Liver (tissue), 9 donors: ENCODE results near the gene C19orf67. TPM values are rescaled to one million over a fixed set of nuclear protein-coding genes. Genes with fewer than 3 reads are reported as not detected.
"Not testable (repeated sequence)": the region's sequence is repeated elsewhere in the genome, so short reads cannot be mapped to it uniquely, and the experiment has no call there.

Experiments used
- DNase-seq: peaks from one replicate; pipeline ENCODE4 v3.0.0-alpha.2; 2017; ENCODE audit warnings: low spot score
- H3K27ac ChIP-seq, 2 donors: one replicate each; pipeline ENCODE4 v1.7.0; 2013; ENCODE audit warnings: inconsistent platforms in 2 of 2, low read length in 2 of 2, control low read depth in 1 of 2, low read depth in 1 of 2, mild to moderate bottlenecking in 1 of 2
- H3K27me3 ChIP-seq, 4 donors: one replicate each; pipeline versions ENCODE4 v1.6.1 to v1.7.0; 2013; ENCODE audit warnings: low read length in 3 of 4, inconsistent platforms in 1 of 4, mild to moderate bottlenecking in 1 of 4, moderate library complexity in 1 of 4; ENCODE audit not compliant: control insufficient read depth in 4 of 4, insufficient read depth in 4 of 4
- H3K36me3 ChIP-seq, 4 donors: one replicate each; pipeline versions ENCODE4 v1.6.1 to v1.7.0; 2013; ENCODE audit warnings: low read length in 3 of 4, mild to moderate bottlenecking in 3 of 4, low read depth in 1 of 4, moderate library complexity in 1 of 4; ENCODE audit not compliant: control insufficient read depth in 4 of 4, insufficient read depth in 3 of 4
- H3K4me1 ChIP-seq, 4 donors: one replicate each; pipeline versions ENCODE4 v1.6.1 to v1.7.0; 2013; ENCODE audit warnings: low read length in 3 of 4, mild to moderate bottlenecking in 3 of 4, moderate library complexity in 1 of 4; ENCODE audit not compliant: control insufficient read depth in 4 of 4, insufficient read depth in 4 of 4
- H3K4me3 ChIP-seq, 3 donors: one replicate each; pipeline versions ENCODE4 v1.6.1 to v1.7.0; 2013; ENCODE audit warnings: low read length in 3 of 3, control low read depth in 1 of 3, low read depth in 1 of 3, mild to moderate bottlenecking in 1 of 3
- H3K9ac ChIP-seq, 2 donors: one replicate each; pipeline ENCODE4 v1.7.0; 2013; ENCODE audit warnings: low read length in 2 of 2, mild to moderate bottlenecking in 2 of 2, moderate library complexity in 2 of 2, control low read depth in 1 of 2, low read depth in 1 of 2
- H3K9me3 ChIP-seq, 4 donors: one replicate each; pipeline versions ENCODE4 v1.6.1 to v1.7.0; 2013; ENCODE audit warnings: low read length in 3 of 4; ENCODE audit not compliant: control insufficient read depth in 4 of 4
- FOXA2 ChIP-seq: IDR thresholded peaks from 2 replicates; pipeline ENCODE4 v1.6.1; 2016; ENCODE audit warnings: antibody characterized with exemption
- GABPA ChIP-seq, 2 donors: IDR thresholded peaks in 1 of 2; conservative IDR thresholded peaks in 1 of 2; 2 replicates each; pipeline ENCODE4 v1.6.1; 2016; ENCODE audit warnings: antibody characterized with exemption in 2 of 2, mild to moderate bottlenecking in 1 of 2, moderate library complexity in 1 of 2
- HNF4A ChIP-seq, 2 donors: conservative IDR thresholded peaks; 2 replicates each; pipeline ENCODE4 v1.6.1; 2016; ENCODE audit warnings: antibody characterized with exemption in 2 of 2, mild to moderate bottlenecking in 2 of 2
- HNF4G ChIP-seq: IDR thresholded peaks from 2 replicates; pipeline ENCODE4 v1.6.1; 2016; ENCODE audit warnings: antibody characterized with exemption
- JUND ChIP-seq, 2 donors: IDR thresholded peaks; 2 replicates each; pipeline ENCODE4 v1.6.1; 2016; ENCODE audit warnings: antibody characterized with exemption in 2 of 2
- RAD21 ChIP-seq, 2 donors: IDR thresholded peaks; 2 replicates each; pipeline ENCODE4 v1.6.1; 2016; ENCODE audit warnings: antibody characterized with exemption in 2 of 2, mild to moderate bottlenecking in 2 of 2
- SP1 ChIP-seq: IDR thresholded peaks from 2 replicates; pipeline ENCODE4 v1.6.1; 2018; ENCODE audit warnings: antibody characterized with exemption, mild to moderate bottlenecking
- TAF1 ChIP-seq: conservative IDR thresholded peaks from 2 replicates; pipeline ENCODE4 v1.6.1; 2016; ENCODE audit warnings: antibody characterized with exemption, mild to moderate bottlenecking
- YY1 ChIP-seq: IDR thresholded peaks from 2 replicates; pipeline ENCODE4 v1.6.1; 2016; ENCODE audit warnings: antibody characterized with exemption, mild to moderate bottlenecking
- WGBS: extraction: QIAGEN DNeasy Blood & Tissue Kit; methylation state at CpG from one replicate; pipeline ENCODE4 v1.1.7; 2013; 5-methylcytosine and 5-hydroxymethylcytosine counted together
- polyA plus RNA-seq, 2 donors: library from polyadenylated mRNA; stranded (reverse) in 1 of 2; unstranded in 1 of 2; fragments of 200-250 nt in 1 of 2; fragments of >200 nt in 1 of 2; fragmentation: Nextera tagmentation in 1 of 2; extraction: Ambion mirVana in 1 of 2; gene quantifications; one replicate each; pipeline versions ENCODE4 v1.2.1 to v1.2.3, GENCODE V29; 2013 to 2015
- total RNA-seq, 2 donors: library from RNA; depleted of rRNA; stranded (reverse); fragments of >200 nt; gene quantifications; one replicate each; pipeline ENCODE4 v1.2.3, GENCODE V29; 2014
- TF ChIP-seq, protein P1 (sequence below): fragments of 150-350 bp; IDR thresholded peaks from 2 replicates; pipeline ENCODE4 v1.5.1; 2017; ENCODE audit warnings: improper control_type of control experiment, low read depth, low read length; ENCODE audit not compliant: missing input control
- TF ChIP-seq, protein P2 (sequence below): IDR thresholded peaks from 2 replicates; pipeline ENCODE4 v1.6.1; 2016; ENCODE audit warnings: antibody characterized with exemption
- TF ChIP-seq, protein P3 (sequence below): IDR thresholded peaks from 2 replicates; pipeline ENCODE4 v1.6.1; 2016; ENCODE audit warnings: antibody characterized with exemption
- TF ChIP-seq, protein P4 (sequence below): IDR thresholded peaks from 2 replicates; pipeline ENCODE4 v1.6.1; 2016; ENCODE audit warnings: antibody characterized with exemption, mild to moderate bottlenecking
- donor health status: healthy.
- donor health status: healthy.
- donor health status: healthy.
- donor health status: healthy.
- donor health status: healthy.

C19orf67 gene
- total and polyA plus RNA-seq, 4 donors: 0.25 TPM; not detected in 3

DNA sequence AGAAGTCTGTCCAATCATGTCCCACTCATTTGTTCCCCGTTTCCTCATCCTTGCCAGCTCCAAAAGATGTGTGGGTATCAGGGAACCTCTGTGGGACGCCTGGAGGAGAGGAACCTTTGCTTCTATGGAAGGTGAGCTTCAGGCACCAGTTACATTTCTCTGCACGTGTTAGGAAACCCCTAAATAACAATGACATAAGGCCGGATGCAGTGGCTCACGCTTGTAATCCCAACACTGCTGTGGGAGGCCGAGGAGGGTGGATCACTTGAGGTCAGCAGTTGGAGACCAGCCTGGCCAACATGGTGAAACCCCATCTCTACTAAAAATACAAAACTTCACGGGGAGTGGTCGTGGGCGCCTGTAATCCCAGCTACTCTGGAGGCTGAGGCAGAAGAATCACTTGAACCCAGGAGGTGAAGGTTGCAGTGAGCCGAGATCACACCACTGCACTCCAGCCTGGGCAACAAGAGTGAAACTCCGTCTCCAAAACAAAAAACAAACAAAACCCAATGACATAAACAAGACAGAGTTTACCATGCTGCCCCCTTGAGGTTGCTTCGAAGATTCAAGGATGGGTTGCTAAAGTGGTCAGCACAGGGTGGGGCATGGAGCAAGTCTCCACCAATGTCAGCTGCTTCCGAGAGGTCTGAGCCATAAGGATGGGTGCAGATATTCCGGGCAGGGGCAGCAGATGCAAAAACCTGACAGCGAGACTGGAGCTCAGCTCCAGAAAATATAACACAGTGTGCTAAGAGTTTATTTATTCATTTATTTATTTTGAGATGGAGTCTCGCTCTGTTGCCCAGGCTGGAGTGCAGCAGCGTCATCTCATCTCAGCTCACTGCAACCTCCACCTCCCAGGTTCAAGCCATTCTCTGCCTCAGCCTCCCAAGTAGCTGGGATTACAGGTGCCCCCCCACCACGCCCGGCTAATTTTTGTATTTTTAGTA is 42.6 kb downstream of the C19orf67 start:
- not testable (repeated sequence) for H3K9ac ChIP-seq, H3K36me3 ChIP-seq, H3K9me3 ChIP-seq, H3K4me1 ChIP-seq, H3K4me3 ChIP-seq, H3K27me3 ChIP-seq, H3K27ac ChIP-seq
- peak; percentile 65 to 80 for TF ChIP-seq RAD21 (IDR thresholded peaks at IDR 0.05)
- TF ChIP-seq, protein P1, sequence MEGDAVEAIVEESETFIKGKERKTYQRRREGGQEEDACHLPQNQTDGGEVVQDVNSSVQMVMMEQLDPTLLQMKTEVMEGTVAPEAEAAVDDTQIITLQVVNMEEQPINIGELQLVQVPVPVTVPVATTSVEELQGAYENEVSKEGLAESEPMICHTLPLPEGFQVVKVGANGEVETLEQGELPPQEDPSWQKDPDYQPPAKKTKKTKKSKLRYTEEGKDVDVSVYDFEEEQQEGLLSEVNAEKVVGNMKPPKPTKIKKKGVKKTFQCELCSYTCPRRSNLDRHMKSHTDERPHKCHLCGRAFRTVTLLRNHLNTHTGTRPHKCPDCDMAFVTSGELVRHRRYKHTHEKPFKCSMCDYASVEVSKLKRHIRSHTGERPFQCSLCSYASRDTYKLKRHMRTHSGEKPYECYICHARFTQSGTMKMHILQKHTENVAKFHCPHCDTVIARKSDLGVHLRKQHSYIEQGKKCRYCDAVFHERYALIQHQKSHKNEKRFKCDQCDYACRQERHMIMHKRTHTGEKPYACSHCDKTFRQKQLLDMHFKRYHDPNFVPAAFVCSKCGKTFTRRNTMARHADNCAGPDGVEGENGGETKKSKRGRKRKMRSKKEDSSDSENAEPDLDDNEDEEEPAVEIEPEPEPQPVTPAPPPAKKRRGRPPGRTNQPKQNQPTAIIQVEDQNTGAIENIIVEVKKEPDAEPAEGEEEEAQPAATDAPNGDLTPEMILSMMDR: peak; percentile 43
- 69% methylated on average over 19 of the region's 19 CpGs for WGBS
- DNase-seq: peak; percentile 57

DNA sequence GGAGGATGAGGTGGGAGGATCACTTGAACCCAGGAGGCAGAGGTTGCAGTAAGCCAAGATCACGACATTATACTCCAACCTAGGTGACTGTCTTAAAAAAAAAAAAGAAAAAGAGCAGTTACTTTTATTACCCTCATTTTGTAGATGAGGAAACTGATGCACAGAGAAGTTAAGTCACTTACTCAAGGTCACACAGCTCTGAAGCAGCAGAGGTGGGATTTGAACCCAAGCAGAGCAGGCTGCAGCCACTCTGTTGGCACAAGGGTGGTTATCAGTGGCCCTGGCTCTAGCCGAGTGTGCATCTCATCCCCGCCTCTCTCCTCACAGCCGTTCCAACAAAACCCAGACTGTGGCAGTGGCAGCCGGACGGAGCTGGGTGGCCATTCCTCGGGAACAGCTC is 46.4 kb downstream of the C19orf67 start:
- Histone ChIP-seq H3K27ac (no peak overlapping the region), H3K9me3 (no peaks in the 10 kb centered on the region), H3K36me3 (peaks cover 0 to 2% (median 0%) of the 10 kb centered on the region in 4 donors), H3K27me3 (no peaks in the 10 kb centered on the region), H3K4me1 (no peaks in the 10 kb centered on the region), H3K4me3 (no peak overlapping the region), H3K9ac (no peak overlapping the region)
- no peak for DNase-seq
- no peak for TF ChIP-seq RAD21 (IDR thresholded peaks at IDR 0.05)
- TF ChIP-seq SP1: no peak
- no peak for TF ChIP-seq YY1
- TF ChIP-seq, protein P2, sequence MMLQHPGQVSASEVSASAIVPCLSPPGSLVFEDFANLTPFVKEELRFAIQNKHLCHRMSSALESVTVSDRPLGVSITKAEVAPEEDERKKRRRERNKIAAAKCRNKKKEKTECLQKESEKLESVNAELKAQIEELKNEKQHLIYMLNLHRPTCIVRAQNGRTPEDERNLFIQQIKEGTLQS: no peak
- 95% methylated on average over 7 of the region's 7 CpGs for WGBS

DNA sequence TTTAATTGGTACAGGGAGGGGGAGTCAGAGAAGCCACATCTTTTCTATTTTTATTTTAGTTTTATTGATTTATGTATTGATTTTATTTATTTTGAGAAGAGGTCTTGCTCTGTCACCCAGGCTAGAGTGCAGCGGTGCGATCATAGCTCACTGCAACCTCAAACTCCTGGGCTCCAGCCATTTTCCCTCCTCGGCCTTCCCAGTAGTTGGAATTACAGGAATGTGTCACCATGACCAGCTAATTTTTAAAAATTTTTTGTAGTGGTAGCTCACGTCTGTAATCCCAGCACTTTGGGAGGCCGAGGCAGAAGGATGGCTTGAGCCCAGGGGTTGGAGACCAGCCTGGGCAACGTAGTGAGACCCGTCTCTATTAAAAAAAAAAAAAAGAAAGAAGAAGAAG is 49.9 kb downstream of the C19orf67 start:
- DNase-seq: no peak
- 92% methylated on average over 7 of the region's 7 CpGs for WGBS
- Histone ChIP-seq H3K4me1 (peaks cover 0 to 10% (median 5%) of the 10 kb centered on the region in 4 donors), H3K27me3 (no peaks in the 10 kb centered on the region), H3K27ac (no peak overlapping the region), H3K4me3 (no peak overlapping the region), H3K9me3 (no peaks in the 10 kb centered on the region), H3K36me3 (peaks cover 0 to 2% (median 0%) of the 10 kb centered on the region in 4 donors), H3K9ac (no peak overlapping the region)
- TF ChIP-seq JUND (IDR thresholded peaks at IDR 0.05) (no peak), YY1 (no peak), FOXA2 (no peak), TAF1 (no peak), HNF4A (conservative IDR thresholded peaks at IDR 0.05) (no peak), HNF4G (no peak), GABPA (IDR thresholded peaks at IDR 0.05 in 1 of 2, conservative IDR thresholded peaks at IDR 0.05 in 1 of 2) (no peak)
- TF ChIP-seq, protein P3, sequence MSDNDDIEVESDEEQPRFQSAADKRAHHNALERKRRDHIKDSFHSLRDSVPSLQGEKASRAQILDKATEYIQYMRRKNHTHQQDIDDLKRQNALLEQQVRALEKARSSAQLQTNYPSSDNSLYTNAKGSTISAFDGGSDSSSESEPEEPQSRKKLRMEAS: no peak
- TF ChIP-seq, protein P1: no peak
- TF ChIP-seq, protein P4, sequence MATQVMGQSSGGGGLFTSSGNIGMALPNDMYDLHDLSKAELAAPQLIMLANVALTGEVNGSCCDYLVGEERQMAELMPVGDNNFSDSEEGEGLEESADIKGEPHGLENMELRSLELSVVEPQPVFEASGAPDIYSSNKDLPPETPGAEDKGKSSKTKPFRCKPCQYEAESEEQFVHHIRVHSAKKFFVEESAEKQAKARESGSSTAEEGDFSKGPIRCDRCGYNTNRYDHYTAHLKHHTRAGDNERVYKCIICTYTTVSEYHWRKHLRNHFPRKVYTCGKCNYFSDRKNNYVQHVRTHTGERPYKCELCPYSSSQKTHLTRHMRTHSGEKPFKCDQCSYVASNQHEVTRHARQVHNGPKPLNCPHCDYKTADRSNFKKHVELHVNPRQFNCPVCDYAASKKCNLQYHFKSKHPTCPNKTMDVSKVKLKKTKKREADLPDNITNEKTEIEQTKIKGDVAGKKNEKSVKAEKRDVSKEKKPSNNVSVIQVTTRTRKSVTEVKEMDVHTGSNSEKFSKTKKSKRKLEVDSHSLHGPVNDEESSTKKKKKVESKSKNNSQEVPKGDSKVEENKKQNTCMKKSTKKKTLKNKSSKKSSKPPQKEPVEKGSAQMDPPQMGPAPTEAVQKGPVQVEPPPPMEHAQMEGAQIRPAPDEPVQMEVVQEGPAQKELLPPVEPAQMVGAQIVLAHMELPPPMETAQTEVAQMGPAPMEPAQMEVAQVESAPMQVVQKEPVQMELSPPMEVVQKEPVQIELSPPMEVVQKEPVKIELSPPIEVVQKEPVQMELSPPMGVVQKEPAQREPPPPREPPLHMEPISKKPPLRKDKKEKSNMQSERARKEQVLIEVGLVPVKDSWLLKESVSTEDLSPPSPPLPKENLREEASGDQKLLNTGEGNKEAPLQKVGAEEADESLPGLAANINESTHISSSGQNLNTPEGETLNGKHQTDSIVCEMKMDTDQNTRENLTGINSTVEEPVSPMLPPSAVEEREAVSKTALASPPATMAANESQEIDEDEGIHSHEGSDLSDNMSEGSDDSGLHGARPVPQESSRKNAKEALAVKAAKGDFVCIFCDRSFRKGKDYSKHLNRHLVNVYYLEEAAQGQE: no peak

DNA sequence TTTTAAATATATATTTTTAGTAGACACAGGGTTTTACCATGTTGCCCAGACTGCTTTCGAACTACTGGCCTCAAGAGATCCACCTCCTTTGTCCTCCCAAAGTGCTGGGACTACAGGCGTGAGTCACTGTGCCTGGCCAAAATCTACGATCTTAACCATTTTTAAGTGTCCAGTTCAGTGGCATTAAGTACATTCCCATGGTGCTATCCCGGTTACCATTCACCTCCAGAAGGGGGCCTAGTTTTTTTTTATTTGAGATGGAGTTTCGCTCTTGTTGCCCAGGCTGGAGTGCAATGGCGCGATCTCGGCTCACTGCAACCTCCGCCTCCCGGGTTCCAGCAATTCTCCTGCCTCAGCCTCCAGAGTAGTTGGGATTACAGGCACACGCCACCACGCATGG is 50.4 kb downstream of the C19orf67 start:
- DNase-seq, H3K9ac ChIP-seq, H3K36me3 ChIP-seq, H3K4me1 ChIP-seq, H3K4me3 ChIP-seq, H3K27me3 ChIP-seq, H3K27ac ChIP-seq, H3K9me3 ChIP-seq: not testable (repeated sequence)
- WGBS: 92% methylated on average over 12 of the region's 12 CpGs
